Measurements from ENCODE around the gene HBG1.

GRCh38 chr11:5231111-5231510 lies 18.5 kb downstream of the HBG1 start:
- TF ChIP-seq EZH2phosphoT487 (IDR thresholded peaks at IDR 0.05; ENCODE audit: borderline replicate concordance, low read depth, low read length): no peak
- TF ChIP-seq, protein P1, sequence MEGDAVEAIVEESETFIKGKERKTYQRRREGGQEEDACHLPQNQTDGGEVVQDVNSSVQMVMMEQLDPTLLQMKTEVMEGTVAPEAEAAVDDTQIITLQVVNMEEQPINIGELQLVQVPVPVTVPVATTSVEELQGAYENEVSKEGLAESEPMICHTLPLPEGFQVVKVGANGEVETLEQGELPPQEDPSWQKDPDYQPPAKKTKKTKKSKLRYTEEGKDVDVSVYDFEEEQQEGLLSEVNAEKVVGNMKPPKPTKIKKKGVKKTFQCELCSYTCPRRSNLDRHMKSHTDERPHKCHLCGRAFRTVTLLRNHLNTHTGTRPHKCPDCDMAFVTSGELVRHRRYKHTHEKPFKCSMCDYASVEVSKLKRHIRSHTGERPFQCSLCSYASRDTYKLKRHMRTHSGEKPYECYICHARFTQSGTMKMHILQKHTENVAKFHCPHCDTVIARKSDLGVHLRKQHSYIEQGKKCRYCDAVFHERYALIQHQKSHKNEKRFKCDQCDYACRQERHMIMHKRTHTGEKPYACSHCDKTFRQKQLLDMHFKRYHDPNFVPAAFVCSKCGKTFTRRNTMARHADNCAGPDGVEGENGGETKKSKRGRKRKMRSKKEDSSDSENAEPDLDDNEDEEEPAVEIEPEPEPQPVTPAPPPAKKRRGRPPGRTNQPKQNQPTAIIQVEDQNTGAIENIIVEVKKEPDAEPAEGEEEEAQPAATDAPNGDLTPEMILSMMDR (conservative IDR thresholded peaks at IDR 0.05; ENCODE audit: low read length): no peak

Data from OCI-LY7 (cell line).